Measurements from ENCODE around the gene OFD1.

Gene OFD1

GRCh38 chrX:13695601-13696115 lies 38.9 kb upstream of the OFD1 start:
- Histone ChIP-seq H3F3A (ENCODE audit: insufficient read depth, low read length) (no peaks in the 10 kb centered on the region), H3K4me3 (ENCODE audit: low read length) (no peak overlapping the region), H3K9me2 (replicated peaks; ENCODE audit: insufficient read depth, low read length) (no peaks in the 10 kb centered on the region), H4K20me1 (ENCODE audit: insufficient read depth, low read length) (no peaks in the 10 kb centered on the region), H3K4me2 (ENCODE audit: low read depth, low read length) (no peak overlapping the region), H2AFZ (ENCODE audit: low read length) (no peak overlapping the region), H3K9ac (ENCODE audit: low read length) (no peak overlapping the region), H3K36me3 (replicated peaks; ENCODE audit: insufficient read depth, low read length) (no peaks in the 10 kb centered on the region; the same call in 1 of the 2 replicates), H3K27ac (ENCODE audit: low read length) (no peak overlapping the region), H3K9me3 (replicated peaks; ENCODE audit: insufficient read depth, low read length) (no peaks in the 10 kb centered on the region), H3K27me3 (replicated peaks; ENCODE audit: insufficient read depth, low read length) (no peaks in the 10 kb centered on the region), H3K4me1 (ENCODE audit: low read length) (no peaks in the 10 kb centered on the region), H3K79me2 (ENCODE audit: low read length) (peaks cover 96% of the 10 kb centered on the region)
- no peak for DNase-seq
- TF ChIP-seq, protein P1, sequence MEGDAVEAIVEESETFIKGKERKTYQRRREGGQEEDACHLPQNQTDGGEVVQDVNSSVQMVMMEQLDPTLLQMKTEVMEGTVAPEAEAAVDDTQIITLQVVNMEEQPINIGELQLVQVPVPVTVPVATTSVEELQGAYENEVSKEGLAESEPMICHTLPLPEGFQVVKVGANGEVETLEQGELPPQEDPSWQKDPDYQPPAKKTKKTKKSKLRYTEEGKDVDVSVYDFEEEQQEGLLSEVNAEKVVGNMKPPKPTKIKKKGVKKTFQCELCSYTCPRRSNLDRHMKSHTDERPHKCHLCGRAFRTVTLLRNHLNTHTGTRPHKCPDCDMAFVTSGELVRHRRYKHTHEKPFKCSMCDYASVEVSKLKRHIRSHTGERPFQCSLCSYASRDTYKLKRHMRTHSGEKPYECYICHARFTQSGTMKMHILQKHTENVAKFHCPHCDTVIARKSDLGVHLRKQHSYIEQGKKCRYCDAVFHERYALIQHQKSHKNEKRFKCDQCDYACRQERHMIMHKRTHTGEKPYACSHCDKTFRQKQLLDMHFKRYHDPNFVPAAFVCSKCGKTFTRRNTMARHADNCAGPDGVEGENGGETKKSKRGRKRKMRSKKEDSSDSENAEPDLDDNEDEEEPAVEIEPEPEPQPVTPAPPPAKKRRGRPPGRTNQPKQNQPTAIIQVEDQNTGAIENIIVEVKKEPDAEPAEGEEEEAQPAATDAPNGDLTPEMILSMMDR (IDR thresholded peaks at IDR 0.05; ENCODE audit: low read length) = no peak
- TF ChIP-seq EZH2phosphoT487 (IDR thresholded peaks at IDR 0.05; ENCODE audit: low read length) (no peak), EZH2 (optimal IDR thresholded peaks at IDR 0.05; ENCODE audit: low read depth, low read length) (no peak)

DNA sequence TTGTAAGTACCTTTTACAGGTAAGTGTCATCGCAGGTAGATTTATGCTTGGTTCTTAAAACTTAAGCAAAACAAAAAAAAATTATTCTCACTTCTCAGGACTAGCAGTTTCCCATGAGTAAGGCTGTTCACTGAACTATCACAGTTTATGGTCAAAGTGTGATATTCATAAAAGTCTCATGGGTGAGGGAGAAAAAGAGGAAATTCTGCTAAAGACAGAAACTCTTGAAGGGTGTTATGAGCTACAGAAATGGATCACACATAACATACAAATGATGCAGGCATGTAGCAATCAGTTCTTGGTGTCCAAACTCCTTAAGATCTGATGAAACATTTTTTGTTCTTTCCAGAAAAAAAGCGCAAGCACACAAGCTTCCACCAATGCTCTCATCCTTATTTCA lies 37.1 kb upstream of the OFD1 start:
- H3K36me3 ChIP-seq (replicated peaks; ENCODE audit: insufficient read depth, low read length) = no peaks in the 10 kb centered on the region; the same call in 1 of the 2 replicates
- H2AFZ ChIP-seq (ENCODE audit: low read length) = no peak overlapping the region
- no peaks in the 10 kb centered on the region for H3K9me3 ChIP-seq (replicated peaks; ENCODE audit: insufficient read depth, low read length)
- no peak for DNase-seq
- H3K4me3 ChIP-seq (ENCODE audit: low read length) = no peak overlapping the region
- TF ChIP-seq, protein P1 (IDR thresholded peaks at IDR 0.05; ENCODE audit: low read length) = no peak
- TF ChIP-seq EZH2phosphoT487 (IDR thresholded peaks at IDR 0.05; ENCODE audit: low read length) (no peak), EZH2 (optimal IDR thresholded peaks at IDR 0.05; ENCODE audit: low read depth, low read length) (no peak)
- H3K79me2 ChIP-seq (ENCODE audit: low read length) = peaks cover 96% of the 10 kb centered on the region
- no peaks in the 10 kb centered on the region for H3K9me2 ChIP-seq (replicated peaks; ENCODE audit: insufficient read depth, low read length)
- H3K9ac ChIP-seq (ENCODE audit: low read length) = no peak overlapping the region
- no peak overlapping the region for H3K4me2 ChIP-seq (ENCODE audit: low read depth, low read length)
- H3F3A ChIP-seq (ENCODE audit: insufficient read depth, low read length) = no peaks in the 10 kb centered on the region
- H3K27ac ChIP-seq (ENCODE audit: low read length) = no peak overlapping the region
- no peaks in the 10 kb centered on the region for H4K20me1 ChIP-seq (ENCODE audit: insufficient read depth, low read length)
- no peaks in the 10 kb centered on the region for H3K27me3 ChIP-seq (replicated peaks; ENCODE audit: insufficient read depth, low read length)
- no peaks in the 10 kb centered on the region for H3K4me1 ChIP-seq (ENCODE audit: low read length)

DNA sequence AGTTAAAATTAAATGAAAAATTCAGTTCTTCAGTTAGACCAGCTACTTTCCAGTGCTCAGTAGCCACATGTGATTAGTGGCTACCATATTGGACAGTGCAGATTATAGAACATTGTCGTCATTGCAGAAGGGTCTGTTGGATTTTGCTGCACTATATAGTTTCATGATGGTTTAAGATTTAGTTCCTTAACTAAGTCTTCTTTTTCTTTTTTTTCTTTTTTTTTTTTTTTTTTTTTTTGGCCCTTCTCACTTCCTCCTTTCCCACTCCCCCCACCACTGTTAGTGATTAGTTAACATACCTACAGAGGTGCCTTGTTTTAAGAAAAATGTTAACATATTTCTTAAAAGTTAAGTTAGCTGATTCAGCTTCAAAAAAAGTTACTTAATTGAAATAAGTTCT lies 36.6 kb upstream of the OFD1 start:
- Histone ChIP-seq H3K36me3 (replicated peaks; ENCODE audit: insufficient read depth, low read length) (no peaks in the 10 kb centered on the region; the same call in 1 of the 2 replicates), H2AFZ (ENCODE audit: low read length) (no peak overlapping the region)
- no peak for DNase-seq

More for the DNA sequence above, 36.6 kb upstream of the OFD1 start:
- H3K4me2 ChIP-seq (ENCODE audit: low read depth, low read length) = no peak overlapping the region
- no peaks in the 10 kb centered on the region for H3F3A ChIP-seq (ENCODE audit: insufficient read depth, low read length)
- H3K27me3 ChIP-seq (replicated peaks; ENCODE audit: insufficient read depth, low read length) = no peaks in the 10 kb centered on the region
- H3K9me3 ChIP-seq (replicated peaks; ENCODE audit: insufficient read depth, low read length) = no peaks in the 10 kb centered on the region
- TF ChIP-seq EZH2phosphoT487 (IDR thresholded peaks at IDR 0.05; ENCODE audit: low read length) (no peak), EZH2 (optimal IDR thresholded peaks at IDR 0.05; ENCODE audit: low read depth, low read length) (no peak)
- TF ChIP-seq, protein P1 (IDR thresholded peaks at IDR 0.05; ENCODE audit: low read length) = no peak
- H3K9ac ChIP-seq (ENCODE audit: low read length) = no peak overlapping the region
- no peaks in the 10 kb centered on the region for H4K20me1 ChIP-seq (ENCODE audit: insufficient read depth, low read length)
- H3K79me2 ChIP-seq (ENCODE audit: low read length) = peaks cover 96% of the 10 kb centered on the region
- no peaks in the 10 kb centered on the region for H3K4me1 ChIP-seq (ENCODE audit: low read length)
- H3K9me2 ChIP-seq (replicated peaks; ENCODE audit: insufficient read depth, low read length) = no peaks in the 10 kb centered on the region
- no peak overlapping the region for H3K27ac ChIP-seq (ENCODE audit: low read length)
- H3K4me3 ChIP-seq (ENCODE audit: low read length) = no peak overlapping the region
